Muscle of arm (tissue), 12 donors: Measurements from ENCODE around the gene SLC9A8. TPM values are rescaled to one million over a fixed set of nuclear protein-coding genes. Genes with fewer than 3 reads are reported as not detected.
"Not testable (repeated sequence)": the region's sequence is repeated elsewhere in the genome, so short reads cannot be mapped to it uniquely, and the experiment has no call there.

Experiments used
- DNase-seq: peaks from one replicate; pipeline ENCODE4 v3.0.0-alpha.2; 2013
- polyA plus RNA-seq, 12 donors: library from polyadenylated mRNA; unstranded; fragments of 120-200 nt; gene quantifications; one replicate each; pipeline ENCODE4 v1.2.1, GENCODE V29; 2013; ENCODE audit not compliant: insufficient read length in 12 of 12

The SLC9A8 gene
- polyA plus RNA-seq, 12 donors, result 3.9 to 7.5 (median 5.6) TPM; not detected in 1

DNA sequence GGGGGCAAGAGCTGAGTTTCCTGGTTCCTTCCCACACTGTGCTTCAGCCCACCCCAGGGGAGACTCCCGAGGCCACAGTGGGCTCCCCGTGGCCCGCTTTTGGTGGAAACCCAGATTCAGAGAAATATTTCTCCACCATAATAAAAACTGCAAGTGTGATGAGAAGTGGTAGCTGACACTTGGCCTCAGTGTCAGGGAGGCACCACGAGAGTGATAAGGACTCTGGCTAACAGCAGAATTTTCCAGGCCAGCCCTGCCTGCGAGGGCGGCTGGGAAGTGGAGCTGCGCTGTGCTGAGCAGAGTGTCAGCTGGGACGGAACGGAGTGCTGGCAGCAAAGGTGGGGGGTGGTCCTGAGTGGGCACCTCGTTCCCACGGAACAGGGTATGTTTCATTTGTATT, 80.2 kb downstream of the SLC9A8 start:
- DNase-seq, result no peak

DNA sequence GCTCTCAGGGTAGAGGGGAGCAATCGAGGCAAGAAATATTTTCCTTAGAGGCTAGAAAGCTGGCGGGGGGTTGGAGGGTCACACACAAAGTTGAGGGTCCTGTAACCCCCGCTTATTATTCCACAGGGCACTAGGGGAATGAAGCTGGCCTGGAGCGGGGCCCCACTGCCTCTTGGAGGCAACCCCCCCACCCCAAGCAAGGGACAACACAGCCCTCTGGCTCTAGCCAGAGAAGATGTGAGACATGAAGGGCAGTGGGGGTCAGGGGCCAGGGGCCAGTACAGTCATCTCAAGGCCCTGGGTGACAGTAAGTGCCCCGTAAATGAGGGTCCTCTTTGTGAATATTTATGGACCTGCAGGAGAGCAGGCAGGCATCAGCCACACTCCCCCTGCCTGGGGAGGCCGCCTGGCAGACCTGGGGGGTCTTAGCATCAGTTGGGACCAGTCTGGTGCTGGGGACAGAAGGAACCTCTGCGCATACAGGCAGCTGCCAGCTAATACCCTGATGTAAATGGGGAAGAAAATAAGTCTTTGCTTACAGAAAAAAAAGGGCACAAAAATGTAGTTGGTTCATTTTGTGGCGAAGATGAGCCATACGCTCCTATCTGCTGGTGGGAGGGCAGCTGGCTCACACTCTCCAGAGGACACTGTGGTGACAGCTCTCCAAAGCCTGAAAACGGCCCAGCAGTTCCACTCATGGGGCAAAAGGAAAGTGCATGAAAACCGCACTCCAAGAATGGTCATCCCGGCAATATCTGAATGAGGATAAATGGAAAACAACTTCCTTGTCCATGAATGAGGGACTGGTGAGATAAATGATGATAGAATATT, 80.8 kb downstream of the SLC9A8 start:
- DNase-seq, result no peak

DNA sequence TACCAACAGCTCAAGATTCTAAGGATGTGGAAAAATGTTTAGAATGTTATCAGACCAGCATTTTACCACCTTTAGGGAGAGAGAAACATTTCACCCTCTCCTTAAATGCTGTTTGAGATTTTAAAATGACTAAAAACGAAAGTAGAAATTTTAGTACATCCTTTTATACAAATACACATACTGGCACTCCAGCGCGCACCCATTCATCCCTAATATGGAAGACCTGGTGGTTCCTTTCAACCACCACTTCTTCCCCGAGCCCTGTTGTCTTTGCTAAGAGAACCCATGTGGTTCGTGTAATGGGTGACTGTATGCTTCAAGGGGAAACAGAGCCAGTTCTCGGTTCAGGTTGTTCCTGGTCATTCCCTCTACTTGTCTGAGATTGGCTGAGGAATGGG, 81.4 kb downstream of the SLC9A8 start:
- no peak for DNase-seq

DNA sequence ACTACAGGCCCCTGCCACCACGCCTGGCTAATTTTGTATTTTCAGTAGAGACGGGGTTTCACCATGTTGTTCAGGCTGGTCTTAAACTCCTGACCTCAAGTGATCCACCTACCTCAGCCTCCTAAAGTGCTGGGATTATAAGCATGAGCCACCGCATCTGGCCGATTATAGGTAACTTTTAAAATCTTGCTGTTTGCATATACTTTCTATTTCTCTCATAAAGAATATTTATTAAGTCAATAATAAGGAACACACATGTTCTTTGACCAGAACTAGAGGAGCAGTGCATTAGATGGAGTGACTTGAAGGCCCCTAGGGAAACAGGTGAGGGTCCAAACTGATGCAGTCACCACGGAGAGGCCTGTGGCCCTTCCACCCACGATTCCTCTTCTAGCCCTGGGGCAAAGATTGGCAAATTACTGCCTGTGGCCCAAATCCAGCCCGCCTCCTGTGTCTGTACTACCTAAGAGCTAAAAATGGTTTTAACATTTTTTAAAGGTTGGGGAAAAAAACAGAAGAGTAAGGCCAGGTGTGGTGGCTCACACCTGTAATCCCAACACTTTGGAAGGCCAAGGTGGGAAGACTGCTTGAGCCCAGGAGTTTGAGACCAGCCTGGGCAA, 83.0 kb downstream of the SLC9A8 start:
- not testable (repeated sequence) for DNase-seq

DNA sequence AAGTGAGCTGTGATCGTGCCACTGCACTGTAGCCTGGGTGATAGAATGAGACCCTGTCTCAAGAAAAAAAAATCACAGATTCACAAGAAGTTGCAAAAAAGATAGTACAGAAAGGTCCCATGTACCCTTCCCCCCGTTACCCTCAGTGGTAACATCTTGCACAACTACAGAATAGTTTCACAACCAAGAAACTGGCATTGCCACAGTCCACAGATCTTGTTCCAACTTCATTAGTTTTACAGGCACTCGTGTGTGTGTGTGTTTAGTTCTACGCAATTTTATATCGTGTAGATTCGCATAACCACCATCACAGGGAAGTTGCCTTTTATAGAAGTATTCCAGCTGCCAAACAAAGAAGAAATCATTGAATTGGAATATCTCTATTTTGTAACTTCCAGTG, 83.6 kb downstream of the SLC9A8 start:
- no peak for DNase-seq

DNA sequence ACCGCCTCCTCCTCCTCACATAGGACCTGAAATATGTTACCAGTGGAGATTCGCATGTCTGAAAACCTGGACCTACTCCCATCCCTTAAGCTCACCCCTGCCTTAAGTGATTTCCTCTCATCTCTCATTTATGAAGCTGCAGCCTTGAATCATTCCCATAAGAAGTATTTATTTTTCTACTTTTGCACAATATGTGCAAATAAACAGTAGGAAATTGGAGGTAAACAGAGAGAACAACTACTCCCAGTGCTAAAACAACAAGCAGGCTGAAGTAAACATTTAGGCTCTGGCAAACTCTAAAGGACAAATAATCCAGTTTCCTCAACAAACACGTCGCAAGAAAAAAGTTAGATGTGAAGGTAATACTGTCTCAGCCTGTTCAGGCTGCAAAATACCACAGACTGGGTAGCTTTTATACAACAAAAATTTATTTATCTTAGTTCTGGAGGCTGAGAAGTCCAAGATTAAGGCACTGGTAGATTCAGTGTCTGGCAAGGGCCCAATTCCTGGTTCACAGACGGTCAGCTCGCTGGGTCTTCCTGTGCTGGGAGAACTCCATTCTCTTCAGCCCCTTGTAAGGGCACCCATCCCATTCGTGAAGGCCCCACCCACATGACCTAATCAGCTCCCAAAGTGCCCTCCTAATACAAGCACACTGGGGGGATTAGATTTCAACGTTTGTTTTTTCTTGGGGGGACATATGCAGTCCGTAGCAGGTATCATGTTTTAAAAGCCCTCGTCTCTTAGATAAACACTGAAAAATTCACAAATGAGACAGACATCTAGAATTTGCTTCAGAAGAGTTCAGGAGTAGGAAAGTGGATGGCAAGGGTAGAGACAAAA, 87.1 kb downstream of the SLC9A8 start:
- DNase-seq, result no peak

DNA sequence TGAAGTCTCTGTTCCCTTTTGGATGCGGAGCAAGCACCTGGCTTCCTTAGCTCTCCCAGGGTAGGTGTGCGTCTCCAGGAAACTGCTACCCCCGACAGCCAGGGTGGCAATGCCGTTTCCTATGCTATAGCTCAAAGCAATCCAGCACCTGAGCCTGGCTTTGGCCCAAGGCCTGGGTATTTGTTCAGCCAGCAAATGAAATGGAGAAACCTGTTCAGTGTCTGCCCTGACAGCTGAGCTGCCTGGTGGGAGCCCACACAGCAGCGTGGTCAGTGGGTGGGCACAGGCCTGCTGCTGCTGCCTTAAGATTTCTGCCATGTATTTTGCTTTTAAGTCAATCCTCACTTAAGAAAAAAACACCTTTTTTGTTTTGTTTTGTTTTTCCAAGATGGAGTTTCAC, 89.0 kb downstream of the SLC9A8 start:
- DNase-seq, result no peak

DNA sequence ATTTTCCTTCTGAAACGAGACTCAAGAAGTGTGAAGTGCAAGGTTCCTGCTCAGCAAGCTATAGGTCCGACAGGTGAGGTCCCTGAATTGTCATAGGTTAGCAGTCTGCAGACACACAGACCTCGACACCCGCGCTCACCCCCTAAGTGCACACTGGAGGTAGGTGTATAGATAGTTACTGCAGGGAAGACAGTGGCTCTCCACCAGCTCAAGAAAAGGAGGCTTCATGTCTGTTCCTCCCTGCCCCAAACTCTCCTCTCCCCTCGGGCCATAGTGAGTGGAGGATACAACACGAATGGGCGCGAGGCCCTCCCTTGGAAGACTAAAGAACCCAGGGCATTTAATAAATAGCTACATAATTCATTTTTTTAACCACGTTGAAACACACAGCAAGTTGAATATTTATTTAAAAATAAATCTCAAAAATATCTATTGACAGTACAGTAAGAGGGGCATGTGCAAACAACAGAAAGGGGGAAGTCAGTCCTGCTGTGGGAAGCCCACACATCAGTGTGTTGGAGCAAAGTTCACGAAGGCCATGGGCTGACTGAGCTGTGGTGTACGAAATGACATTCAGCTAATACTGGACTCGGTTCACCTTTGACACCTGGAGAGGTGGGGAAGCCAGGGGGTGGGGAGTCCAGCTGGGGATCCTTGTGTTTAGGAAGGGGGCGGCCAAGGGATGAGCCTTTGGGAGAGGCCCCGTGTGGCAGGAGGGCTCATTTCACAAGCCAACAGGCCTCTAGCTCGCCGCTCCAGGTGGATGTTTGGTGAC, 92.0 kb downstream of the SLC9A8 start:
- DNase-seq, result no peak

DNA sequence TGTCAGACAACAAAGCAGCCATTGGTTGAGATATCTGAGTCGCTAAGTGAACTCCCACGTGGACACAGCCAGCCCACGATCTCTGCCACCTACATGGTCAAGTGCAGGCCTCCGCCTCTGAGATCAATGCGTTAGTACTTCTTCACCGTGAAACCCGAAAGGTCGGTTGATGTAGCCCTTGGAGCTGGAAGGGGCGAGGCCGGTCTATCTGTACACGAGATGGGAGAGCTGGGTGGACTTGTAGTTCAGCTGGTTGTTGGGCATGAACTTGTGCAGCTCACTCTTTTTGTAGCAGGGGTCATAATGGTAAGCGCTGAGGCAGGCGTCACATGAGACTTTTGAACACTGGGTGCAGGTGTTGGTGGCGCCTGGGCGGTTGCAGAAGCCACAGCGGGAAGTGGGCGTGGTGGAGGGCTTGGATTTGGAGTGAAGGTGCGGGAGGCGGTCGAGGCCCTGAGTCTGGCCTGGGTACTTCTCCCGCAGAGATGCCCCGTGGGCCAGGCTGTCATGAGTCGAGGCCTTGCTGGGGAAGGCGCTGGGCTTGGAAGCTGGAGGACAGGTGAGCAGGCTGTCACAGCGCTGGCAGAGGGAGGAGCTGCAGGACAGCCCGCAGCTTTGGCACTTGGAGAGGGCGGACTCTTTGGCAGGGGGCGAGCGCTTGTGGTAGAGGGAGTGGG, 92.9 kb downstream of the SLC9A8 start:
- no peak for DNase-seq

DNA sequence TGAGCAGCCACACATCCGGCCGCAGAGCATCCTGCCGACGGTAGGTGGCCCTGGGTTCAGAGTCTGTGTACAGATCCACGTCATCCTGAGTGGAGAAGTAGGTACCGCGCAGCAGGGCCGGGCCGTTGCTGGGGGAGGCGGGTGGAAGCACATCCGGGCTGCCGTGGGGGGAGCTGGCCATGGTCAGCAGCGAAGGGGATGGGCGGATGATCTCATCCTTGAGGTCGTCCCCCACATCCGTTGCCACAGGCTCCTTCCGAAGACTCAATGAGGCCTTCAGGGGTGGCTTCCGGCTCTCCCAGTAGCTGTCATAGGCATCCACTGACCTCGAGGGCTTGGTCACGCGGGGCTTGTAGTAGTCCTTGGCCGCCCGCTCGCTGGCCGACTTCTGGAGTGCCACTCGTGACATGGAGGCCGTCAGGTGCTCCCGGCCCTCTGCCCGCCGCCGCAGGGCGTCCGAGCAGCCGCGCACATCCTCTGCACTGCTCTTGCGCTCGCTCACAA, 93.5 kb downstream of the SLC9A8 start:
- DNase-seq, result no peak

DNA sequence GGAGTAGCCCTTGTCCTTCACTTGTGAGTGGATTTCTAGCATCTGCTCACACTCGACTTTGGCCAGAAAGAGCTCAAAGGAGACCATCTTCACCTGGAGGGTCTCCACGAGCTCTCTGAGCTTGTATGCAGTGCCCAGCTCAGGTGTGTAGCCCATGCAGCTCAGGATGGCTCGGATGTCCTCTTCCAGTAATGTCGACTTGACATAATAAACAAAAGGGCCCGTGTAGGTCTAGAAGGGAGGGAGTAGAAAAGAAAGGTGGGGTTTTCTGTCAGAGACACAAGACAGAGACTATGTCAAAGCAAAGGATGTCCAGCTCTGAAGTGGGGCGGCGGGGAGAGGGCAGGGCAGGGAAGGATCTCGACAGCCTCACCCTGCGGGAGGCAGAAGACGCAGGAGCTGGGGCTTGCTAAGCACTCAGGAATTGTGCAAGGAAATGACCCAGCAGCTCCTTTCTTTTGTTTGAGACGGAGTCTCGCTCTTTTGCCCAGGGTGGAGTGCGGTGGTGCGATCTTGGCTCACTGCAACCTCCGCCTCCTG, 94.1 kb downstream of the SLC9A8 start:
- DNase-seq, result no peak

DNA sequence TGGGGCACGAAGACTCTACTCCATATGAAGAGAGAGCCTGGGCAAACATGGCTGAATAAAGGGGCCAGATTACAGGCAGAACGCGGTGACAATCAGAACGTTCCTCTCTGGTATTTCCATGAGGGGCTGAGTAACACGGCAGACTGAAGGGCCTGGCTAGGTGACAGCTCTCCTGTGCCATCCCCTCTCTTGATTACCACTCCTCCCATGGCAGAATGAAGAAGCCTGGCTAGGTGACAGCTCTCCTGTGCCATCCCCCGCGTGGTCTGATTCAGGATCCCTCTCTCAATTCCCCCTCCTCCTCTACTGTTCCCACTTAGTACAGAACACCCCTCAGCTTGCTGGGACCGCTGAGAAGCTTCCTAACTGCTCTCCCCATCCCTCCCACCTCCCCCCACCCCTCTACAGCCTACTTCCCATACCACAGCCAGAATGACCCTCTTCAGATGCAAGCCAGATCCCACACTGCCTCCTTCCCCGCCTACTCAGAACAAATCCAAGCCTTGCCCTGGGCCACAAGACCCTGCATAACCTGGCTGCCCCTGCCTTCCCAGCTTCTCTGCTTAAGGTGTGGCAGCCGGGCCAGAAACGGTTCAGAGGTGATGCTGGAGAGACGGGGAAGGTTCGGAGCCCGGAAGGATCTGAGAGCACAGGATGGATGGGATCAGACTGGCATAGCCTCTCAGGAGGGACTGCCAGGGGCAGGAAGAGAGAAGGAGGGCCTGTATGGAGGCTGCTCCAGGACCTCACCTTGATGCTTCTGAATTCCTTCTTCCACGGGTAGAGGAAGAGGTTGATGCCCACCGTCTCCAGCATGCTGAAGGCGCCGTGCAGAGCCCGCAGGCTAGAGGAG, 95.0 kb downstream of the SLC9A8 start:
- no peak for DNase-seq

DNA sequence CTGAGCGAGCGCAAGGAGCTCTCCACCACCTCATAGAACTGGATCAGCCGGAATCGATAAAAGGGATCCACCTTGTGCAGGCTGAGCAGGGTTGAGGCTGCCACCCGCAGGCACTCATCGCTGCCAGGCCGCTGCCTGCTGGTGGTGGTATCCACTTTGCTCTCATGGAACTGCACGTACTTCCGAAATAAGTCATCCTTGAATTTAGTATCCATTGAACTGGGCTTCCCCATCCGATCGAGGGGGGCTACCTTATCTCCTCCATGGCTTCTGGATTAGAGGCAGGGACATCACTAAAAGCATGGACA, 95.6 kb downstream of the SLC9A8 start:
- DNase-seq, result no peak

DNA sequence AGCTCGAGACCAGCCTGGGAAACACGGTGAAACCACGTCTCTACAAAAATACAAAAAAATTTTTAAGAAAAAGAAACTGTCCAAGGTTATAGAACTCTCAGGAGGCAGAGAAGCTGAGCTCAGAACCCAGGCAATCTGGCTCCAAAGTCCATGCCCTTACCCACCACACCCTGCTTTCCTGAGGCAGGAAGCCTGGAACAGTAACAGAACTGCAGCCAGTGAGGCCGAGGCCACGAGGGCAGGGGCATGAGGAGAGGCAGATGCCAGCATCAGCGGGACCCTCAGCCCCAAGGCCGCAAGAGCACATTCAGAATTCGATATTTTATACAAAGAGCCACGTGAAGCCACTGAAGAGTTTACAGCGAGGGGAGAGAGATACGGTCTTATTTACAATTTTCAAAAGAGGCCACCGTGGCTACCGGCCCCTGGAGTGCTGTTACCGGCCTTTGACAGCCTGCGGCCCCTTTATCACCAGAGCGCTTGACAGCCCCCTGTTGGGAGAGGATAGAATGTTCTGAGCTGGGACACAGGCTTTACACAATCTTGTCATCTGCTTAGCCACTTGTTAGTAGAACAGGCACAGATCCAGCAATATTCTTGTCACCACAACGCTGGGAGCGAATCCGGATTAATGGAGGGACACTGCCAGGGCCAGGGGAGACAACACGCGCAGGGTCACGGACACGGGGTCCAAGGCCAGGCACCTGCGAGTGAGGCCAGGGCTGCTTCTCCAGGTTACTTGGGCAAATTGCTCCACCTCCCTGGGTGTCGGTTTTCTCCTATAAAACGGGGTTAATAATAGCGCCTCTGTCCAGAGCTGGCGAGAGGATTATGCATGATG, 97.1 kb downstream of the SLC9A8 start:
- DNase-seq, result no peak

DNA sequence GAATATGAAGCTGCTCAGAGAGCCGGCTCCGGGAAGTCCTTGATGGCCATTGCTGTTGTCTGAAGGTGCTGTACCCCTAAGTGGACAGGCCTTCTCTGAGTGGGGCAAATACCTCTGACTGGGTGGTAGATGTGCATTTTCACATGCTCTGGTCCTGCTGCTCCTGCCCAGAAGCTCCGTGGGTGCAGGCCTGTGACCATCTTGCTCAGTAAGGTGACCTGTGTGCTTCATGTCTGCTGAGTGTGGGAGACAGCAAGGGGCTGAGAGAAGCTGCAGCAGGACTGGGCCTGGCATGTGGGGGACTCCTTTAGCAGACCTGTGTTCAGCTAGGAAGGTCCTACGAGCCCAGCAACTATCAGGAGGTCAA, 97.7 kb downstream of the SLC9A8 start:
- DNase-seq, result no peak

DNA sequence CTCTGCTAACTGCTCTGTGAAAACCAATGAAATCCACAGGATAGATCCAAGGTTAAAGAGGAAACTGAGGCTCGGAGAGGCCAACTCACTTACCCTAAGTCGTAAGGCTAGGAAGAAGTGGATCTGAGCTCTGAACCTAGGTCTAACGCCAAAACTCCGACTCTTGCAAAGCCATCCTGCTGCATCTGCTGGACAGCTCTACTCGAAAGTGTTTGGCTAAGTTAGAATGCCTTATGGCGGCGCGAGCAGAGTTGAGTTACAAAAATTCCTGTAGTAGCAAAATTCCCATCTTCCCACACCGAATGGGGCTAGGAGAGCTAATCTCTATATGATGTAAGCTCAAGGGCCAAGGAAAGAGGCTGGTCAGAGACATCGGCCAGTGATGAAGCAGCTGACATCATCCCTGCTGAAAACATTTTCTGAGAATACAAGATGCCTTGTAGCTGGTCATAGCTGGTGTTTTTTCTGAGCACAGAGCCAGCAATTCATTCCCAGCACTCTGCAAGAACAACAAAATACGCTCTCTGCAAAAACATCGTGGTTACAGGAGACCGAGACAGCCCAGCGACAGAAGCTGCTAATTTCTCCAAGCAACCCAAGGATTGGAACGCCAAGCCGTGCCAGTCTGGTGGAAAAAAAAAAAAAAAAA, 100.9 kb downstream of the SLC9A8 start:
- DNase-seq, result no peak

DNA sequence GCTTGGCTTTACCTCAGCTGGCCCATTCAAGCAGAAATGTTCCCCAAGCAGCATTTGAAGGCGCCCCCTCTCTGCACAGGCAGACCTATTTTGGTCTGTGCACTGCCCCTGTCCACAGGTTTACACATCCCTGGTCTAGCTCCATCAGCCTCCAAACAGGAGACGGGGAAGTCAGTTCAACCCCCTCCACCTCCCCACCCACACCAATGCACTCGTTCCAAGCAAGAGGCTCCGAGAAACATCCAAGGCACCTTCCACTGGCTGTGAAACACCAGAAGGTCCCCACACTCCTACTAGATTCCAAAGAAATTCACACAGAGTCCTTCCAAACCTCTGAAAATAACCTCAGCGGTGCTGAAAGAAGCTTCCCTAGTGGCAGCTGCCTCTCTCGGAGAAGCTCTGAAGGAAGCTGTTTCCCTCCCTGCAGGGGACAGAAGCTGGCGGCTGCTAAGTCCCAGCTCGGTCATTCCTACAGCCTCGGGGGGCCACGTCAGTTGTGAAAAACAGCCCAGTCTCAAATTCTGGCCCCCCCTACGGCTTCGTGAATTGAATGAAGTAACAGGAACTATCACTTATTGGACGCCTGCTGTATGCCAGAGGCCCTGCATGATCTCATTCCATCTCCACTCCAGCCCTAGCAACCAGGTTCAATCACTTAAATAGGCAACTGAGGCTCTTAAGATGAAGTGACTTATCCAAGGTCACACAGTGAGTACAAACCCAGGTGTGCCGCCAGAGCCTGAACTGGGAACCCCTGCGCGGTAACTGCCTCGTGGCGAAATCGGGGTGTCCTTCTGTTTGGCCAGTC, 101.9 kb downstream of the SLC9A8 start:
- DNase-seq, result no peak

DNA sequence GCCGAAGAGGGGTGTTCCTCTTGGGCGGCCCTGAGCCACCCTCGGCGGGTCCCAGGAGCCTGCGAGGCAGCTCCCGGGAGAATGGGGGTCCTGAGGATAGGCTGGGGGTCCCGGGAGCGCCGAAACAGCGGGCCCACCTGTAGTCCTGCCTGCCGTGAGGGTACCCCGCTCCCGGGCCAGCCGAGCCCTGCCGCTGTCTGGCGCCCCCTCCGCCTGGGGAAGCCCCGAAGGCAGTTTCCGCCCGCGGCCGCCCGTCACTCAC, 102.4 kb downstream of the SLC9A8 start:
- no peak for DNase-seq
